Islet precursor cell (in vitro differentiated cells): Measurements from ENCODE around the gene SRGAP3.

Experiments
- DNase-seq: peaks from one replicate; pipeline ENCODE4 v3.0.0-alpha.2; 2018

SRGAP3 gene

GRCh38 chr3:8954938-8955763 lies 294.3 kb downstream of the SRGAP3 start:
- peak; percentile 84 for DNase-seq

- DNase-seq = no peak
Measured at GRCh38 chr3:8953313-8953712, 296.1 kb downstream of the SRGAP3 start.

GRCh38 chr3:8952130-8952529 lies 297.3 kb downstream of the SRGAP3 start:
- no peak for DNase-seq

GRCh38 chr3:8945890-8946600 lies 303.4 kb downstream of the SRGAP3 start:
- no peak for DNase-seq

- DNase-seq = no peak
Measured at GRCh38 chr3:8942746-8943488, 306.5 kb downstream of the SRGAP3 start.

- DNase-seq = no peak
Measured at GRCh38 chr3:8942115-8942514, 307.3 kb downstream of the SRGAP3 start.

GRCh38 chr3:8938021-8938420 lies 311.4 kb downstream of the SRGAP3 start:
- no peak for DNase-seq

GRCh38 chr3:8937064-8938020 lies 312.1 kb downstream of the SRGAP3 start:
- DNase-seq = no peak

GRCh38 chr3:8932507-8932906 lies 316.9 kb downstream of the SRGAP3 start:
- no peak for DNase-seq

GRCh38 chr3:8931342-8931741 lies 318.1 kb downstream of the SRGAP3 start:
- DNase-seq = no peak
